ENCODE data around the gene CACNA2D3.

GRCh38 chr3:54736459-54736858 is 614.1 kb downstream of the CACNA2D3 start:
- TF ChIP-seq EZH2 (IDR thresholded peaks at IDR 0.05; ENCODE audit: borderline replicate concordance): no peak
- TF ChIP-seq CTCF (IDR thresholded peaks at IDR 0.05; ENCODE audit: poor library complexity): no peak
- TF ChIP-seq EZH2phosphoT487 (IDR thresholded peaks at IDR 0.05; ENCODE audit: low read depth, severe bottlenecking, unreplicated experiment): no peak

All from hepatocyte (in vitro differentiated cells).